Esophagus squamous epithelium (tissue), 4 donors: ENCODE results near the gene PCYT1A.

ENCODE experiments used
- POLR2A ChIP-seq, 4 donors: fragments of 450-650 bp; IDR thresholded peaks; one replicate each; pipeline ENCODE4 v1.6.1; 2017; ENCODE audit warnings: antibody characterized with exemption in 4 of 4, mild to moderate bottlenecking in 4 of 4, moderate library complexity in 3 of 4
- TF ChIP-seq, protein P1 (sequence below), 6 experiments: fragments of 450-650 bp in 4 of 6; fragments of 200-600 bp in 2 of 6; sonication (generic) in 2 of 6; IDR thresholded peaks; one replicate each; pipeline ENCODE4 v1.5.1; 2016 to 2019; ENCODE audit warnings: antibody characterized with exemption in 6 of 6, mild to moderate bottlenecking in 4 of 6, moderate library complexity in 4 of 6

DNA sequence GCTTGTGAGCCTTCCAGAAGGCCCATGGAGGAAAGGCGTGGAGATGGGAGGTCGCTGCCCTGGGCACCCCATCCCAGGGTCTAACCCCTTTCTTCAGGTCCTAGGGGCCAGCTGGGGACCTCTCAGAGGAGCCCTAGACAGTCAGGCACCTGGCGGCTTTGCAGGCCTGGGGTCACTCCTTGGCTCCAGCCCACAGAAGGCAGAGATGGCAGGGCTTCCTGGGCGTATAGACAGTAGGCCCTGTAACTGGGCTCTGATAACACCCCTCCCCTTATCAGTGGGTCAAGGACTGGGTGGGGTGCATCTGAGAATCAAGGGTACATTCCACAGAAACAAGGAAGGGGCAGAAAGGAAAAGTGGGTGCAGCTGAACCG is 93.0 kb downstream of the PCYT1A start:
- TF ChIP-seq, protein P1, sequence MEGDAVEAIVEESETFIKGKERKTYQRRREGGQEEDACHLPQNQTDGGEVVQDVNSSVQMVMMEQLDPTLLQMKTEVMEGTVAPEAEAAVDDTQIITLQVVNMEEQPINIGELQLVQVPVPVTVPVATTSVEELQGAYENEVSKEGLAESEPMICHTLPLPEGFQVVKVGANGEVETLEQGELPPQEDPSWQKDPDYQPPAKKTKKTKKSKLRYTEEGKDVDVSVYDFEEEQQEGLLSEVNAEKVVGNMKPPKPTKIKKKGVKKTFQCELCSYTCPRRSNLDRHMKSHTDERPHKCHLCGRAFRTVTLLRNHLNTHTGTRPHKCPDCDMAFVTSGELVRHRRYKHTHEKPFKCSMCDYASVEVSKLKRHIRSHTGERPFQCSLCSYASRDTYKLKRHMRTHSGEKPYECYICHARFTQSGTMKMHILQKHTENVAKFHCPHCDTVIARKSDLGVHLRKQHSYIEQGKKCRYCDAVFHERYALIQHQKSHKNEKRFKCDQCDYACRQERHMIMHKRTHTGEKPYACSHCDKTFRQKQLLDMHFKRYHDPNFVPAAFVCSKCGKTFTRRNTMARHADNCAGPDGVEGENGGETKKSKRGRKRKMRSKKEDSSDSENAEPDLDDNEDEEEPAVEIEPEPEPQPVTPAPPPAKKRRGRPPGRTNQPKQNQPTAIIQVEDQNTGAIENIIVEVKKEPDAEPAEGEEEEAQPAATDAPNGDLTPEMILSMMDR (IDR thresholded peaks at IDR 0.05), result no peak
- TF ChIP-seq POLR2A (IDR thresholded peaks at IDR 0.05), result no peak
